GM23338 (cell line): ENCODE measurements around the gene C4BPB. TPM values are rescaled to one million over a fixed set of nuclear protein-coding genes. Genes with fewer than 3 reads are reported as not detected.

Experiments used
- ATAC-seq: fragments of 200-7000 bp; cut with Tn5 transposase; 3 replicates; pipeline ENCODE4 v1.9.1; 2020
- DNase-seq: peaks from one replicate; pipeline ENCODE4 v3.0.0-alpha.2; 2015; ENCODE audit warnings: low spot score
- H2AFZ ChIP-seq: fragments of 200-600 bp; sonication (generic); 2 replicates; pipeline ENCODE4 v1.8.0; 2016; ENCODE audit warnings: antibody characterized with exemption, mild to moderate bottlenecking, moderate library complexity
- H3F3A ChIP-seq: fragments of 200-600 bp; sonication (generic); replicated peaks from 2 replicates; pipeline ENCODE4 v1.8.0; 2017; ENCODE audit warnings: antibody characterized with exemption, mixed run types, low read depth
- H3K27ac ChIP-seq: fragments of 200-600 bp; sonication (generic); 2 replicates; pipeline ENCODE4 v1.6.1; 2016; ENCODE audit warnings: low read depth
- H3K27me3 ChIP-seq: fragments of 200-600 bp; sonication (generic); 2 replicates; pipeline ENCODE4 v1.8.0; 2016; ENCODE audit warnings: mild to moderate bottlenecking, mixed run types, moderate library complexity; ENCODE audit not compliant: insufficient read depth
- H3K36me3 ChIP-seq: fragments of 200-600 bp; sonication (generic); 2 replicates; pipeline ENCODE4 v1.8.0; 2016; ENCODE audit warnings: mild to moderate bottlenecking; ENCODE audit not compliant: insufficient read depth
- H3K4me1 ChIP-seq: fragments of 200-600 bp; sonication (generic); 2 replicates; pipeline ENCODE4 v1.8.0; 2016; ENCODE audit warnings: mild to moderate bottlenecking, moderate library complexity; ENCODE audit not compliant: insufficient read depth
- H3K4me2 ChIP-seq: fragments of 200-600 bp; sonication (generic); 2 replicates; pipeline ENCODE4 v1.7.1; 2017; ENCODE audit warnings: mixed run types
- H3K4me3 ChIP-seq: fragments of 200-600 bp; sonication (generic); 2 replicates; pipeline ENCODE4 v1.6.1; 2016; ENCODE audit warnings: mixed run types
- H3K79me2 ChIP-seq: fragments of 200-600 bp; sonication (generic); replicated peaks from 2 replicates; pipeline ENCODE4 v1.8.0; 2017; ENCODE audit warnings: mild to moderate bottlenecking; ENCODE audit not compliant: insufficient read depth
- H3K9me2 ChIP-seq: fragments of 200-600 bp; sonication (generic); 2 replicates; pipeline ENCODE4 v1.8.0; 2017; ENCODE audit not compliant: insufficient read depth
- H4K20me1 ChIP-seq: fragments of 200-600 bp; sonication (generic); replicated peaks from 2 replicates; pipeline ENCODE4 v1.8.0; 2017; ENCODE audit warnings: mild to moderate bottlenecking; ENCODE audit not compliant: insufficient read depth
- H3K27ac Mint-ChIP-seq: 2 replicates; pipeline ENCODE4 v1.8.0; 2020; ENCODE audit warnings: inconsistent platforms, mild to moderate bottlenecking, moderate library complexity, mixed read lengths
- H3K27me3 Mint-ChIP-seq: 3 replicates; pipeline ENCODE4 v1.8.0; 2022; ENCODE audit warnings: low read depth, mild to moderate bottlenecking, moderate library complexity, mixed read lengths, inconsistent platforms; ENCODE audit not compliant: insufficient read depth, poor library complexity
- H3K36me3 Mint-ChIP-seq: 3 replicates; pipeline ENCODE4 v1.8.0; 2021; ENCODE audit warnings: low read depth, mild to moderate bottlenecking, inconsistent platforms, moderate library complexity, mixed read lengths
- H3K4me1 Mint-ChIP-seq: 3 replicates; pipeline ENCODE4 v1.8.0; 2020; ENCODE audit warnings: mild to moderate bottlenecking, inconsistent platforms, mixed read lengths
- H3K4me3 Mint-ChIP-seq: 3 replicates; pipeline ENCODE4 v1.8.0; 2021; ENCODE audit warnings: moderate library complexity, mild to moderate bottlenecking, inconsistent platforms, mixed read lengths
- H3K9me3 Mint-ChIP-seq: 3 replicates; pipeline ENCODE4 v1.8.0; 2020; ENCODE audit warnings: moderate library complexity, mild to moderate bottlenecking, inconsistent platforms, mixed read lengths
- CREB1 ChIP-seq: fragments of 250-450 bp; sonication (Bioruptor Pico); IDR thresholded peaks from 2 replicates; pipeline ENCODE4 v1.5.0; 2020; ENCODE audit warnings: low read depth, mild to moderate bottlenecking, moderate library complexity
- EZH2phosphoT487 ChIP-seq: fragments of 200-600 bp; sonication (generic); IDR thresholded peaks from one replicate; pipeline ENCODE4 v1.8.1; 2018; ENCODE audit warnings: antibody characterized with exemption; ENCODE audit not compliant: unreplicated experiment
- polyA plus RNA-seq: library from polyadenylated mRNA; unstranded; fragments of >200 nt; fragmentation: Nextera tagmentation; extraction: Ambion mirVana; gene quantifications from 2 replicates; pipeline ENCODE4 v1.2.1, GENCODE V29; 2016
- total RNA-seq: library from RNA; depleted of rRNA; stranded (reverse); fragments of >200 nt; shearing (Covaris generic); gene quantifications from 2 replicates; pipeline ENCODE4 v1.2.3, GENCODE V29; 2014
- TF ChIP-seq, protein P1 (sequence below): fragments of 250-450 bp; sonication (Bioruptor Pico); IDR thresholded peaks from 2 replicates; pipeline ENCODE4 v1.5.0; 2020; ENCODE audit warnings: mild to moderate bottlenecking, moderate library complexity
- TF ChIP-seq, protein P2 (sequence below): IDR thresholded peaks from 2 replicates; pipeline ENCODE4 v1.6.1; 2016; ENCODE audit warnings: antibody characterized with exemption
- TF ChIP-seq, protein P3 (sequence below), 2 experiments: fragments of 200-600 bp in 1 of 2; sonication (generic) in 1 of 2; conservative IDR thresholded peaks; 2 replicates each; pipeline versions ENCODE4 v1.5.1 to v1.6.1; 2016 to 2017; ENCODE audit warnings: antibody characterized with exemption in 2 of 2, low read depth in 2 of 2, mild to moderate bottlenecking in 2 of 2, moderate library complexity in 1 of 2

The C4BPB gene
- total and polyA plus RNA-seq, 2 experiments from 2014 or later: not detected

DNA sequence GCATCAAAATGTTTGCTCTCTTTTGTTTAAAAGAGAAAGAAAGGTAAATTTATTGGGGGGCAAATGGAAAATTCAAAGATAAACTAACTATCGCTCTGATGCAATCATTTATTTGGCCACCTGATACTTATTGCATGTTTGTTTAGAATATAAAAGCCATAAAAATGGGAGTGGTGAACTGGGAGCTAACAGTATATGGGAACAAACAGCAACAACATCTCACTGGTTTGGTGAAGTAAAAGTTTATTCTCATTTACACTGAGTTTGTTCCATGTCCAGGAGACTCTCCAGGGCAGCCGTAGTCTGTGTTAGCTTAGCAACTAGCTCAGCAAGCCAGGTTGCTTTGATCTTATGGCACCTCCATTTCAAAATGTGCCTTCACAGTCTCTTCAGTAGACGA lies 35.7 kb downstream of the C4BPB start (continued):
- TF ChIP-seq, protein P1, sequence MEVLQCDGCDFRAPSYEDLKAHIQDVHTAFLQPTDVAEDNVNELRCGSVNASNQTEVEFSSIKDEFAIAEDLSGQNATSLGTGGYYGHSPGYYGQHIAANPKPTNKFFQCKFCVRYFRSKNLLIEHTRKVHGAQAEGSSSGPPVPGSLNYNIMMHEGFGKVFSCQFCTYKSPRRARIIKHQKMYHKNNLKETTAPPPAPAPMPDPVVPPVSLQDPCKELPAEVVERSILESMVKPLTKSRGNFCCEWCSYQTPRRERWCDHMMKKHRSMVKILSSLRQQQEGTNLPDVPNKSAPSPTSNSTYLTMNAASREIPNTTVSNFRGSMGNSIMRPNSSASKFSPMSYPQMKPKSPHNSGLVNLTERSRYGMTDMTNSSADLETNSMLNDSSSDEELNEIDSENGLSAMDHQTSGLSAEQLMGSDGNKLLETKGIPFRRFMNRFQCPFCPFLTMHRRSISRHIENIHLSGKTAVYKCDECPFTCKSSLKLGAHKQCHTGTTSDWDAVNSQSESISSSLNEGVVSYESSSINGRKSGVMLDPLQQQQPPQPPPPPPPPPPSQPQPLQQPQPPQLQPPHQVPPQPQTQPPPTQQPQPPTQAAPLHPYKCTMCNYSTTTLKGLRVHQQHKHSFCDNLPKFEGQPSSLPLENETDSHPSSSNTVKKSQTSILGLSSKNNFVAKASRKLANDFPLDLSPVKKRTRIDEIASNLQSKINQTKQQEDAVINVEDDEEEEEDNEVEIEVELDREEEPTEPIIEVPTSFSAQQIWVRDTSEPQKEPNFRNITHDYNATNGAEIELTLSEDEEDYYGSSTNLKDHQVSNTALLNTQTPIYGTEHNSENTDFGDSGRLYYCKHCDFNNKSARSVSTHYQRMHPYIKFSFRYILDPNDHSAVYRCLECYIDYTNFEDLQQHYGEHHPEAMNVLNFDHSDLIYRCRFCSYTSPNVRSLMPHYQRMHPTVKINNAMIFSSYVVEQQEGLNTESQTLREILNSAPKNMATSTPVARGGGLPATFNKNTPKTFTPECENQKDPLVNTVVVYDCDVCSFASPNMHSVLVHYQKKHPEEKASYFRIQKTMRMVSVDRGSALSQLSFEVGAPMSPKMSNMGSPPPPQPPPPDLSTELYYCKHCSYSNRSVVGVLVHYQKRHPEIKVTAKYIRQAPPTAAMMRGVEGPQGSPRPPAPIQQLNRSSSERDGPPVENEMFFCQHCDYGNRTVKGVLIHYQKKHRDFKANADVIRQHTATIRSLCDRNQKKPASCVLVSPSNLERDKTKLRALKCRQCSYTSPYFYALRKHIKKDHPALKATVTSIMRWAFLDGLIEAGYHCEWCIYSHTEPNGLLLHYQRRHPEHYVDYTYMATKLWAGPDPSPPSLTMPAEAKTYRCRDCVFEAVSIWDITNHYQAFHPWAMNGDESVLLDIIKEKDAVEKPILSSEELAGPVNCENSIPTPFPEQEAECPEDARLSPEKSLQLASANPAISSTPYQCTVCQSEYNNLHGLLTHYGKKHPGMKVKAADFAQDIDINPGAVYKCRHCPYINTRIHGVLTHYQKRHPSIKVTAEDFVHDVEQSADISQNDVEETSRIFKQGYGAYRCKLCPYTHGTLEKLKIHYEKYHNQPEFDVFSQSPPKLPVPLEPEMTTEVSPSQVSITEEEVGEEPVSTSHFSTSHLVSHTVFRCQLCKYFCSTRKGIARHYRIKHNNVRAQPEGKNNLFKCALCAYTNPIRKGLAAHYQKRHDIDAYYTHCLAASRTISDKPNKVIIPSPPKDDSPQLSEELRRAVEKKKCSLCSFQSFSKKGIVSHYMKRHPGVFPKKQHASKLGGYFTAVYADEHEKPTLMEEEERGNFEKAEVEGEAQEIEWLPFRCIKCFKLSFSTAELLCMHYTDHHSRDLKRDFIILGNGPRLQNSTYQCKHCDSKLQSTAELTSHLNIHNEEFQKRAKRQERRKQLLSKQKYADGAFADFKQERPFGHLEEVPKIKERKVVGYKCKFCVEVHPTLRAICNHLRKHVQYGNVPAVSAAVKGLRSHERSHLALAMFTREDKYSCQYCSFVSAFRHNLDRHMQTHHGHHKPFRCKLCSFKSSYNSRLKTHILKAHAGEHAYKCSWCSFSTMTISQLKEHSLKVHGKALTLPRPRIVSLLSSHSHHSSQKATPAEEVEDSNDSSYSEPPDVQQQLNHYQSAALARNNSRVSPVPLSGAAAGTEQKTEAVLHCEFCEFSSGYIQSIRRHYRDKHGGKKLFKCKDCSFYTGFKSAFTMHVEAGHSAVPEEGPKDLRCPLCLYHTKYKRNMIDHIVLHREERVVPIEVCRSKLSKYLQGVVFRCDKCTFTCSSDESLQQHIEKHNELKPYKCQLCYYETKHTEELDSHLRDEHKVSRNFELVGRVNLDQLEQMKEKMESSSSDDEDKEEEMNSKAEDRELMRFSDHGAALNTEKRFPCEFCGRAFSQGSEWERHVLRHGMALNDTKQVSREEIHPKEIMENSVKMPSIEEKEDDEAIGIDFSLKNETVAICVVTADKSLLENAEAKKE (CRISPR knock-in tag): no peak
- TF ChIP-seq, protein P2, sequence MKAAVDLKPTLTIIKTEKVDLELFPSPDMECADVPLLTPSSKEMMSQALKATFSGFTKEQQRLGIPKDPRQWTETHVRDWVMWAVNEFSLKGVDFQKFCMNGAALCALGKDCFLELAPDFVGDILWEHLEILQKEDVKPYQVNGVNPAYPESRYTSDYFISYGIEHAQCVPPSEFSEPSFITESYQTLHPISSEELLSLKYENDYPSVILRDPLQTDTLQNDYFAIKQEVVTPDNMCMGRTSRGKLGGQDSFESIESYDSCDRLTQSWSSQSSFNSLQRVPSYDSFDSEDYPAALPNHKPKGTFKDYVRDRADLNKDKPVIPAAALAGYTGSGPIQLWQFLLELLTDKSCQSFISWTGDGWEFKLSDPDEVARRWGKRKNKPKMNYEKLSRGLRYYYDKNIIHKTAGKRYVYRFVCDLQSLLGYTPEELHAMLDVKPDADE: no peak
- TF ChIP-seq CREB1 (CRISPR knock-in tag): no peak
- TF ChIP-seq, protein P3, sequence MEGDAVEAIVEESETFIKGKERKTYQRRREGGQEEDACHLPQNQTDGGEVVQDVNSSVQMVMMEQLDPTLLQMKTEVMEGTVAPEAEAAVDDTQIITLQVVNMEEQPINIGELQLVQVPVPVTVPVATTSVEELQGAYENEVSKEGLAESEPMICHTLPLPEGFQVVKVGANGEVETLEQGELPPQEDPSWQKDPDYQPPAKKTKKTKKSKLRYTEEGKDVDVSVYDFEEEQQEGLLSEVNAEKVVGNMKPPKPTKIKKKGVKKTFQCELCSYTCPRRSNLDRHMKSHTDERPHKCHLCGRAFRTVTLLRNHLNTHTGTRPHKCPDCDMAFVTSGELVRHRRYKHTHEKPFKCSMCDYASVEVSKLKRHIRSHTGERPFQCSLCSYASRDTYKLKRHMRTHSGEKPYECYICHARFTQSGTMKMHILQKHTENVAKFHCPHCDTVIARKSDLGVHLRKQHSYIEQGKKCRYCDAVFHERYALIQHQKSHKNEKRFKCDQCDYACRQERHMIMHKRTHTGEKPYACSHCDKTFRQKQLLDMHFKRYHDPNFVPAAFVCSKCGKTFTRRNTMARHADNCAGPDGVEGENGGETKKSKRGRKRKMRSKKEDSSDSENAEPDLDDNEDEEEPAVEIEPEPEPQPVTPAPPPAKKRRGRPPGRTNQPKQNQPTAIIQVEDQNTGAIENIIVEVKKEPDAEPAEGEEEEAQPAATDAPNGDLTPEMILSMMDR (conservative IDR thresholded peaks at IDR 0.05; ENCODE audit: low read depth in 2 of 2): no peak

GRCh38 chr1:207128336-207128921 lies 39.8 kb downstream of the C4BPB start:
- no peaks in the 10 kb centered on the region for H3K4me1 ChIP-seq
- no peaks in the 10 kb centered on the region for H3K27me3 ChIP-seq
- ATAC-seq (no peak), DNase-seq (no peak)
- H3F3A ChIP-seq: no peaks in the 10 kb centered on the region
- H4K20me1 ChIP-seq: no peaks in the 10 kb centered on the region
- peaks cover 9% of the 10 kb centered on the region; the same call in 2 of the 3 replicates for H3K36me3 Mint-ChIP-seq
- peaks cover 4% of the 10 kb centered on the region for H3K27me3 Mint-ChIP-seq
- H3K4me1 Mint-ChIP-seq: no peaks in the 10 kb centered on the region; the same call in 2 of the 3 replicates
- no peak overlapping the region for H3K27ac ChIP-seq
- no peak overlapping the region for H3K4me2 ChIP-seq
- H3K79me2 ChIP-seq: no peaks in the 10 kb centered on the region
- no peaks in the 10 kb centered on the region for H3K9me2 ChIP-seq
- H3K4me3 Mint-ChIP-seq: no peak overlapping the region
- H3K4me3 ChIP-seq: no peak overlapping the region
- TF ChIP-seq, protein P3 (conservative IDR thresholded peaks at IDR 0.05; ENCODE audit: low read depth in 2 of 2): no peak
- no peak for TF ChIP-seq EZH2phosphoT487
- H2AFZ ChIP-seq: no peak overlapping the region
- peaks cover 9% of the 10 kb centered on the region; the same call in 2 of the 3 replicates for H3K9me3 Mint-ChIP-seq
- H3K27ac Mint-ChIP-seq: no peak overlapping the region
- H3K36me3 ChIP-seq: no peaks in the 10 kb centered on the region
